ENCODE data around the gene PLXNA4. TPM values are rescaled to one million over a fixed set of nuclear protein-coding genes. Genes with fewer than 3 reads are reported as not detected.

The PLXNA4 gene
- total and polyA plus RNA-seq, 4 donors: 0.04 to 1.1 (median 0.41) TPM

GRCh38 chr7:132275416-132276233, 300.6 kb downstream of the PLXNA4 start (continued):
- TF ChIP-seq, protein P1, sequence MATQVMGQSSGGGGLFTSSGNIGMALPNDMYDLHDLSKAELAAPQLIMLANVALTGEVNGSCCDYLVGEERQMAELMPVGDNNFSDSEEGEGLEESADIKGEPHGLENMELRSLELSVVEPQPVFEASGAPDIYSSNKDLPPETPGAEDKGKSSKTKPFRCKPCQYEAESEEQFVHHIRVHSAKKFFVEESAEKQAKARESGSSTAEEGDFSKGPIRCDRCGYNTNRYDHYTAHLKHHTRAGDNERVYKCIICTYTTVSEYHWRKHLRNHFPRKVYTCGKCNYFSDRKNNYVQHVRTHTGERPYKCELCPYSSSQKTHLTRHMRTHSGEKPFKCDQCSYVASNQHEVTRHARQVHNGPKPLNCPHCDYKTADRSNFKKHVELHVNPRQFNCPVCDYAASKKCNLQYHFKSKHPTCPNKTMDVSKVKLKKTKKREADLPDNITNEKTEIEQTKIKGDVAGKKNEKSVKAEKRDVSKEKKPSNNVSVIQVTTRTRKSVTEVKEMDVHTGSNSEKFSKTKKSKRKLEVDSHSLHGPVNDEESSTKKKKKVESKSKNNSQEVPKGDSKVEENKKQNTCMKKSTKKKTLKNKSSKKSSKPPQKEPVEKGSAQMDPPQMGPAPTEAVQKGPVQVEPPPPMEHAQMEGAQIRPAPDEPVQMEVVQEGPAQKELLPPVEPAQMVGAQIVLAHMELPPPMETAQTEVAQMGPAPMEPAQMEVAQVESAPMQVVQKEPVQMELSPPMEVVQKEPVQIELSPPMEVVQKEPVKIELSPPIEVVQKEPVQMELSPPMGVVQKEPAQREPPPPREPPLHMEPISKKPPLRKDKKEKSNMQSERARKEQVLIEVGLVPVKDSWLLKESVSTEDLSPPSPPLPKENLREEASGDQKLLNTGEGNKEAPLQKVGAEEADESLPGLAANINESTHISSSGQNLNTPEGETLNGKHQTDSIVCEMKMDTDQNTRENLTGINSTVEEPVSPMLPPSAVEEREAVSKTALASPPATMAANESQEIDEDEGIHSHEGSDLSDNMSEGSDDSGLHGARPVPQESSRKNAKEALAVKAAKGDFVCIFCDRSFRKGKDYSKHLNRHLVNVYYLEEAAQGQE (IDR thresholded peaks at IDR 0.05): no peak
- TF ChIP-seq EGR1 (IDR thresholded peaks at IDR 0.05; ENCODE audit: low read depth in 2 of 2): no peak

- H3K27ac ChIP-seq (ENCODE audit: low read depth in 1 of 2, low read length in 2 of 2): no peak overlapping the region
- H3K27me3 ChIP-seq (ENCODE audit: control insufficient read depth in 4 of 4, insufficient read depth in 4 of 4, low read length in 3 of 4): no peaks in the 10 kb centered on the region
- H3K4me1 ChIP-seq (ENCODE audit: control insufficient read depth in 4 of 4, insufficient read depth in 4 of 4, low read length in 3 of 4): no peaks in the 10 kb centered on the region
- no peak for DNase-seq (ENCODE audit: low spot score)
- TF ChIP-seq HNF4A (conservative IDR thresholded peaks at IDR 0.05): no peak
- no peak for TF ChIP-seq MAX (IDR thresholded peaks at IDR 0.05)
- TF ChIP-seq ZBTB33 (IDR thresholded peaks at IDR 0.05): no peak
- TF ChIP-seq JUND (IDR thresholded peaks at IDR 0.05): no peak
- H3K36me3 ChIP-seq (ENCODE audit: control insufficient read depth in 4 of 4, insufficient read depth in 3 of 4, low read depth in 1 of 4, low read length in 3 of 4): no peaks in the 10 kb centered on the region
- H3K4me3 ChIP-seq (ENCODE audit: low read depth in 1 of 3, low read length in 3 of 3): no peak overlapping the region
- H3K9me3 ChIP-seq (ENCODE audit: control insufficient read depth in 4 of 4, low read length in 3 of 4): no peaks in the 10 kb centered on the region
- no peak overlapping the region for H3K9ac ChIP-seq (ENCODE audit: low read depth in 1 of 2, low read length in 2 of 2)
- 72% methylated on average over 9 of the region's 9 CpGs for WGBS
Observed at GRCh38 chr7:132272763-132273371, 303.4 kb downstream of the PLXNA4 start.

DNA sequence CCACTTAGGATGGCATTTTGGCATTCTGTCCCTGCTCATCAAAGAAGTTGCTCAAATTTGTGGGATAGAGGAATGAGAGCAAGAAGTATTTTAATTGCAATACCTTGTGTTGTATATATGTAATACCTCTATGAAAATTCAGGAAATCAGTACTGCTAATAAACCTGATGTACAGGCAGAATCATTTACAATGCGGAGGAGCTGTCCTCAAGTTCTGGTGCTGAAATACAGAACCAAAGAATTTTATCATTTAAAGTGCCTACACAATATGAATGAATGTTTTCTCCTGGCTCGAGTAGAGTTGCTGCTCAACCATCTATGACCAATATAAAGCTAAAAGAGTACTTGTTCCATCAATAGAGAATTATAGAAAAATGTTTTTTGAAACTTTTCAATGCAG, 305.8 kb downstream of the PLXNA4 start:
- Histone ChIP-seq H3K27ac (ENCODE audit: low read depth in 1 of 2, low read length in 2 of 2) (no peak overlapping the region), H3K4me1 (ENCODE audit: control insufficient read depth in 4 of 4, insufficient read depth in 4 of 4, low read length in 3 of 4) (no peaks in the 10 kb centered on the region), H3K9ac (ENCODE audit: low read depth in 1 of 2, low read length in 2 of 2) (no peak overlapping the region), H3K9me3 (ENCODE audit: control insufficient read depth in 4 of 4, low read length in 3 of 4) (peaks cover 0 to 1% (median 0%) of the 10 kb centered on the region in 4 donors), H3K36me3 (ENCODE audit: control insufficient read depth in 4 of 4, insufficient read depth in 3 of 4, low read depth in 1 of 4, low read length in 3 of 4) (no peaks in the 10 kb centered on the region), H3K4me3 (ENCODE audit: low read depth in 1 of 3, low read length in 3 of 3) (no peak overlapping the region), H3K27me3 (ENCODE audit: control insufficient read depth in 4 of 4, insufficient read depth in 4 of 4, low read length in 3 of 4) (no peaks in the 10 kb centered on the region)
- TF ChIP-seq, protein P1 (IDR thresholded peaks at IDR 0.05): peak; percentile 99
- no peak for TF ChIP-seq SP1 (IDR thresholded peaks at IDR 0.05)
- no peak for DNase-seq (ENCODE audit: low spot score)
- WGBS: 32% methylated on average over 2 of the region's 2 CpGs
